ELR (cell line): ENCODE measurements around the gene RGS6.
"Not testable (repeated sequence)": the region's sequence is repeated elsewhere in the genome, so short reads cannot be mapped to it uniquely, and the experiment has no call there.

Source experiments
- DNase-seq: peaks from one replicate; pipeline ENCODE4 v3.0.0-alpha.2; 2015; ENCODE audit warnings: low read depth

The RGS6 gene

GRCh38 chr14:72454388-72455160 is 522.3 kb downstream of the RGS6 start:
- no peak for DNase-seq

GRCh38 chr14:72457641-72458040 is 525.4 kb downstream of the RGS6 start:
- peak; percentile 94 for DNase-seq

GRCh38 chr14:72462056-72462455 is 529.8 kb downstream of the RGS6 start:
- DNase-seq = no peak

GRCh38 chr14:72463291-72463866 is 531.1 kb downstream of the RGS6 start:
- peak; percentile 81 for DNase-seq

GRCh38 chr14:72464226-72464625 is 532.0 kb downstream of the RGS6 start:
- DNase-seq = no peak

- DNase-seq = no peak
Measured at GRCh38 chr14:72466325-72466724, 534.1 kb downstream of the RGS6 start.

GRCh38 chr14:72471346-72471745 is 539.1 kb downstream of the RGS6 start:
- DNase-seq = peak; percentile 85

GRCh38 chr14:72472845-72473244 is 540.6 kb downstream of the RGS6 start:
- DNase-seq = peak; percentile 55

GRCh38 chr14:72476657-72477499 is 544.6 kb downstream of the RGS6 start:
- DNase-seq = peak; percentile 89

- not testable (repeated sequence) for DNase-seq
Measured at GRCh38 chr14:72477578-72477977, 545.3 kb downstream of the RGS6 start.

- DNase-seq = no peak
Measured at GRCh38 chr14:72478471-72478893, 546.3 kb downstream of the RGS6 start.

- no peak for DNase-seq
Measured at GRCh38 chr14:72479461-72479931, 547.3 kb downstream of the RGS6 start.

GRCh38 chr14:72480464-72481243 is 548.4 kb downstream of the RGS6 start:
- DNase-seq = no peak

- DNase-seq = no peak
Measured at GRCh38 chr14:72483311-72483710, 551.1 kb downstream of the RGS6 start.

- no peak for DNase-seq
Measured at GRCh38 chr14:72485695-72486094, 553.5 kb downstream of the RGS6 start.

- no peak for DNase-seq
Measured at GRCh38 chr14:72488514-72488913, 556.3 kb downstream of the RGS6 start.

GRCh38 chr14:72492196-72492595 is 560.0 kb downstream of the RGS6 start:
- DNase-seq = no peak

GRCh38 chr14:72495668-72496067 is 563.4 kb downstream of the RGS6 start:
- DNase-seq = peak; percentile 21

GRCh38 chr14:72498646-72499045 is 566.4 kb downstream of the RGS6 start:
- DNase-seq = no peak

- no peak for DNase-seq
Measured at GRCh38 chr14:72499746-72500145, 567.5 kb downstream of the RGS6 start.

- DNase-seq = no peak
Measured at GRCh38 chr14:72500234-72500838, 568.1 kb downstream of the RGS6 start.
